ENCODE data around the gene LIN52.

Gene LIN52

DNA sequence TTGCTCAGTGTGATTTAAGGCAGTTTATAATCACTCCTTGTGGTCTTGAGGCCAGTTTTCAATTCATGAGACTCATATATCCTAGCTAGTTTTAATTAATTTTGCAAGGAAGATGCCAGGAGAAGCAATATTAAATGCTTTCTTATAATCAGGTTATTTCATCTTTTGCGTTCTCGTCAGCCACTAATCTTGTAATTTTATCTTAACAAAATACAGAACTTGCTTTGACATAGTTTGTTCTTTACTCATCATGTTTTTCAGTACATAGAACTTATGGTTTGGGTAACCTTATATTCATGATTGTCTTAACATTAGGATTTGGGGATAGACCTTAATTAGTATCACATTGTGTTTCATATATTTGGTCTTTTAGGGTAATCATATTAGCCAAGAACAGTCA, 76.0 kb downstream of the LIN52 start:
- no peak for DNase-seq
- in situ Hi-C loops (cut with MboI; ENCODE audit: low pct_unique_long_range_greater_than_20kb, low sequenced_read_pairs), result no loop called here

- in situ Hi-C loops (cut with MboI; ENCODE audit: low pct_unique_long_range_greater_than_20kb, low sequenced_read_pairs), result no loop called here
- DNase-seq, result no peak
Observed at GRCh38 chr14:74161526-74162158, 76.9 kb downstream of the LIN52 start.

DNA sequence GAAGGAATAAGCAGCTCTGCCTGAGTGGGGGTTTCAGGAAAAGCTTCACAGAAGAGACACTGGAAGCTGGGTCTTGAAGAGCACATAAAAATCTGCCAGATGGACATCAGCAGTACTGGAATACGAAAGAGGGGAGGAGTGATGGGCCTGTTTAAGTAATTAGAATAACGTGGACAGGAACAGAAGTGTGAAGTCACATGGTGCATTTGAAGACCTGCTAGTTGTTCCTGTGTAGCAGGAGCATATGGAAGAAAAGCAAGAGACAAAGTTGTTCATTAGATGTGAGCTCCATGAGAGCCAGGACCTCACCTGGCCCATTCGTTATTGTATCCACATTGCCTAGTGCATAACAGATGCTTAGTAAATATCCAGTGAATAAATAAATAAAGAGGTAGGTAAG, 85.2 kb downstream of the LIN52 start:
- no peak for DNase-seq
- in situ Hi-C loops (cut with MboI; ENCODE audit: low pct_unique_long_range_greater_than_20kb, low sequenced_read_pairs), result no loop called here

- DNase-seq, result no peak
- in situ Hi-C loops (cut with MboI; ENCODE audit: low pct_unique_long_range_greater_than_20kb, low sequenced_read_pairs), result no loop called here
Observed at GRCh38 chr14:74176400-74176793, 91.6 kb downstream of the LIN52 start.

GRCh38 chr14:74179856-74180255, 95.1 kb downstream of the LIN52 start:
- in situ Hi-C loops (cut with MboI; ENCODE audit: low pct_unique_long_range_greater_than_20kb, low sequenced_read_pairs), result no loop called here
- DNase-seq, result no peak

- in situ Hi-C loops (cut with MboI; ENCODE audit: low pct_unique_long_range_greater_than_20kb, low sequenced_read_pairs), result no loop called here
- no peak for DNase-seq
Observed at GRCh38 chr14:74190927-74191575, 106.3 kb downstream of the LIN52 start.

- DNase-seq, result no peak
- in situ Hi-C loops (cut with MboI; ENCODE audit: low pct_unique_long_range_greater_than_20kb, low sequenced_read_pairs), result no loop called here
Observed at GRCh38 chr14:74194506-74195274, 109.9 kb downstream of the LIN52 start.

GRCh38 chr14:74195623-74196022, 110.9 kb downstream of the LIN52 start:
- in situ Hi-C loops (cut with MboI; ENCODE audit: low pct_unique_long_range_greater_than_20kb, low sequenced_read_pairs), result no loop called here
- DNase-seq, result no peak

GRCh38 chr14:74198441-74199234, 113.9 kb downstream of the LIN52 start:
- no peak for DNase-seq
- in situ Hi-C loops (cut with MboI; ENCODE audit: low pct_unique_long_range_greater_than_20kb, low sequenced_read_pairs), result no loop called here

DNA sequence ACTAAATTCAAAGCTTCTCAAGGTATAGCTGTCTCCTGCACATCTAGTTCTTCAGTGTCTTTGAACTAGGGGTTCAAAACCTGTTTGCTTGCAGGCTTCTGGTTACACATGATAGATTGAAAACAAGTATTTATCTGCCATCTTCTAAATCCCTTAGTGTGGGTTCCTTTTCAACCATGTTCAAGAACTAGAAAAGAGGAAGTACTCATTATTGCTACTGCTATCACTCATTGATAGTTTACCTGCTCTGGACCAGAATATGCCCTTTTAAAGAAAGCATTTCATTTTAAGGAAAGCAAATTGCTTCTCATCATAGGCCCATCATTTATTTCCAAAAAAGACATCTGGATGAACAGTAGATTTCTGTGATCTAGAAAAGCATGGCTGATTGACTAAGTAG, 117.4 kb downstream of the LIN52 start:
- DNase-seq, result peak; percentile 21
- in situ Hi-C loops (cut with MboI; ENCODE audit: low pct_unique_long_range_greater_than_20kb, low sequenced_read_pairs), result no loop called here

GRCh38 chr14:74203639-74204038, 118.9 kb downstream of the LIN52 start:
- in situ Hi-C loops (cut with MboI; ENCODE audit: low pct_unique_long_range_greater_than_20kb, low sequenced_read_pairs), result no loop called here
- no peak for DNase-seq

- in situ Hi-C loops (cut with MboI; ENCODE audit: low pct_unique_long_range_greater_than_20kb, low sequenced_read_pairs), result no loop called here
- no peak for DNase-seq
Observed at GRCh38 chr14:74204491-74204890, 119.7 kb downstream of the LIN52 start.

- in situ Hi-C loops (cut with MboI; ENCODE audit: low pct_unique_long_range_greater_than_20kb, low sequenced_read_pairs), result no loop called here
- DNase-seq, result no peak
Observed at GRCh38 chr14:74205882-74206281, 121.1 kb downstream of the LIN52 start.

DNA sequence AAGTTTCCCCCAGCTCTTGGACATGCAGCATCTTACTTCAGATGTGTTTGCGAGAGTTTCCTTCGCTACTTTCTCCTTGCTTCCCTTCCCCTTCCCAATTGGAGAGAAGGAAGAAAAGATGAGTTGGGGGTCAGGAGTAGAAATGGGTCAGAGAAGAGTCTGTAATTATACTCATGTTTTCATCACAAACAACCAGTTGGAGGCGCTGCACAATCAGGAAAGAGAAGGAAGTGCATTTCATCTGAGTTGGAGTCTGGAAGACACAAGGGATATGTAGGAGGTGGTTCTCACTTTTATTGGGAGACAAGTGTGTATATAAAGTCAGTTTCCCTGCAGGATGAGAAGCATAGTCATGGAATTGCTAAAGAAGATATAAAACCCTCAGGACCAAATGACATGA, 123.2 kb downstream of the LIN52 start:
- in situ Hi-C loops (cut with MboI; ENCODE audit: low pct_unique_long_range_greater_than_20kb, low sequenced_read_pairs), result no loop called here
- peak; percentile 45 for DNase-seq

DNA sequence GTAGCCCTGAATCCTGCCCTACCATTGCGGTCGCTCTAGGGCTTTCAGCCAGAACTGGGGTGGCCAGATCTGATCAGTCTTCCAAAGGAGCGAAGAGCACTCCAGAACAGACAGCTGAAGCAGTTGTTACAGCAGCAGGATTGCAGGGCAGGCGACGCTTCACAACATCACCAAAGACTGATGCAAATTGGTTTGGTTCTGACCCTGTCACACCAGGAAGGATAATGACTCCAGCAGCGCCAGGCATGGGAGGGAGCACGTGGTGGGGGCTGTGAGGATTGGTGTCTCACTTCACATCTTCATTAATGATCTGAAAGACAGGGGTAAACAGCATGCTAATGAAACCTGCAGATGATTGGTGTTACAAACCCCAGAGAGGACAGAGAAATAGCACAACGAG, 123.9 kb downstream of the LIN52 start:
- in situ Hi-C loops (cut with MboI; ENCODE audit: low pct_unique_long_range_greater_than_20kb, low sequenced_read_pairs), result no loop called here
- no peak for DNase-seq

- no peak for DNase-seq
- in situ Hi-C loops (cut with MboI; ENCODE audit: low pct_unique_long_range_greater_than_20kb, low sequenced_read_pairs), result no loop called here
Observed at GRCh38 chr14:74211945-74212580, 127.3 kb downstream of the LIN52 start.

DNA sequence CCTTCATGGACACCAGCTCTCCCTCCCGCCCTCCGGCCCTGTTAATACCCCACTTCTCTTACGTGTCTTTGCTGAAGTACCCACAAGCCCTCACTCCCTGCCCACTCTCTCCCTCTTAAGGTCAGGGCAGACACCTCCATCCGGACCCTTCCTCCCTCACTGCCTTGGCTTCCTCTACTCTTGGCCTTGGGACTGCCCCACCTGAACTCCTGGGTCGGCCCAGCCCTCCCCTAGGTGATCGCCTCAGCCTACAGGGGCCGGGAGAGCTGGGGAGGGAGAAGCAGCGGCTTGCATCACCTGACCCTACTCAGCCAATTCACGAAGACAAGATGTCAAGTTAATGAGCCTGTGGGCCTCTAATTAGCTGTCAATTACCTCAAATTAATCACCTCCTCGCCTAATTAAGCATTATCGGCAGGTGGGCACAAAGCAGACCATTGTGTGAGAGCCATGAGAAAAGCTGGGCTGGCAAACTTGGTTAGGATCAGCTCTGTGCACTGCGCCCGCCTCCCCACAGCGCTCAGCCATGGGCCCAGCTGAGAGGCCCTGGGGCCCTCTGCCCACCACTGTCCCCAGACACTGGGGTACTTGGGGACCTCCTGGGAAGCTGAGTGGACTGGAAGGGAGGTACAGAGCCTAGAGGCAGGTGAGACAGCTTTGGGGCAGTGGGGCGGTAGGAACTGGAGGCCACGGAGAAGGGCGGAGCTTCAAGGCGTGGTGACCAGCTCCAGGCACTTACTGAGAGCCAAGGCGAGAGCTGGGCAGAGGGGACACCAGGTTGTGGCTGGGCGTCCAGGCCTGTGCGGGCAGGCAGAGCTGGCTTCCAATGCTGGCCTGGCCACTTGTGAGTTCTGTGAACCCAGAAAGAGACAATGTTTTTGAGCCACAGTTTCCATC, 129.4 kb downstream of the LIN52 start:
- in situ Hi-C loops (cut with MboI; ENCODE audit: low pct_unique_long_range_greater_than_20kb, low sequenced_read_pairs), result no loop called here
- no peak for DNase-seq

GRCh38 chr14:74216671-74217070, 131.9 kb downstream of the LIN52 start:
- no peak for DNase-seq
- in situ Hi-C loops (cut with MboI; ENCODE audit: low pct_unique_long_range_greater_than_20kb, low sequenced_read_pairs), result no loop called here

Measured in KBM-7 (cell line).